A549 (cell line): ENCODE measurements around the gene NUDT6.

Experiments
- CBX2 ChIP-seq: fragments of 200-600 bp; sonication (generic); IDR thresholded peaks from 2 replicates; pipeline ENCODE4 v1.6.1; 2016; ENCODE audit warnings: low read depth, mild to moderate bottlenecking, borderline replicate concordance
- CEBPB ChIP-seq, 2 experiments: fragments of >200 bp in 1 of 2; sonication (Bioruptor Twin) in 1 of 2; formaldehyde crosslinking in 1 of 2; IDR thresholded peaks; 2 replicates each; pipeline ENCODE4 v1.6.1; 2012 to 2016
- EP300 ChIP-seq, 2 experiments: fragments of >200 bp; sonication (Bioruptor Twin); formaldehyde crosslinking; IDR thresholded peaks; 2 replicates in 1 of 2; 3 replicates in 1 of 2; pipeline ENCODE4 v1.6.1; 2016 to 2017
- FOXS1 ChIP-seq: fragments of 250-450 bp; sonication (Bioruptor Pico); IDR thresholded peaks from 2 replicates; pipeline ENCODE4 v1.5.0; 2020; ENCODE audit warnings: mild to moderate bottlenecking, moderate library complexity
- KDM1A ChIP-seq: fragments of 200-600 bp; sonication (generic); IDR thresholded peaks from 2 replicates; pipeline ENCODE4 v1.6.1; 2016; ENCODE audit warnings: low read depth, mild to moderate bottlenecking
- MAZ ChIP-seq: fragments of 150-350 bp; IDR thresholded peaks from 2 replicates; pipeline ENCODE4 v1.6.1; 2014; ENCODE audit warnings: antibody characterized with exemption, low read depth, low read length, borderline replicate concordance
- NFE2L2 ChIP-seq: fragments of 150-350 bp; conservative IDR thresholded peaks from 2 replicates; pipeline ENCODE4 v1.6.1; 2014; ENCODE audit warnings: low read length
- NPAS2 ChIP-seq: fragments of 250-450 bp; sonication (Bioruptor Pico); IDR thresholded peaks from 2 replicates; pipeline ENCODE4 v1.8.0; 2022; ENCODE audit warnings: mild to moderate bottlenecking, moderate library complexity, borderline replicate concordance
- ZNF302 ChIP-seq: fragments of 250-450 bp; sonication (Bioruptor Pico); IDR thresholded peaks from 2 replicates; pipeline ENCODE4 v1.9.0; 2021; ENCODE audit warnings: inconsistent platforms, mild to moderate bottlenecking, moderate library complexity
- TF ChIP-seq, protein P1 (sequence below): fragments of >200 bp; sonication (Bioruptor Twin); formaldehyde crosslinking; IDR thresholded peaks from 3 replicates; pipeline ENCODE4 v1.5.1; 2016
- TF ChIP-seq, protein P2 (sequence below): IDR thresholded peaks from 2 replicates; pipeline ENCODE4 v1.6.1; 2012
- TF ChIP-seq, protein P3 (sequence below): fragments of 450-650 bp; IDR thresholded peaks from 2 replicates; pipeline ENCODE4 v1.6.1; 2014; ENCODE audit warnings: antibody characterized with exemption

DNA sequence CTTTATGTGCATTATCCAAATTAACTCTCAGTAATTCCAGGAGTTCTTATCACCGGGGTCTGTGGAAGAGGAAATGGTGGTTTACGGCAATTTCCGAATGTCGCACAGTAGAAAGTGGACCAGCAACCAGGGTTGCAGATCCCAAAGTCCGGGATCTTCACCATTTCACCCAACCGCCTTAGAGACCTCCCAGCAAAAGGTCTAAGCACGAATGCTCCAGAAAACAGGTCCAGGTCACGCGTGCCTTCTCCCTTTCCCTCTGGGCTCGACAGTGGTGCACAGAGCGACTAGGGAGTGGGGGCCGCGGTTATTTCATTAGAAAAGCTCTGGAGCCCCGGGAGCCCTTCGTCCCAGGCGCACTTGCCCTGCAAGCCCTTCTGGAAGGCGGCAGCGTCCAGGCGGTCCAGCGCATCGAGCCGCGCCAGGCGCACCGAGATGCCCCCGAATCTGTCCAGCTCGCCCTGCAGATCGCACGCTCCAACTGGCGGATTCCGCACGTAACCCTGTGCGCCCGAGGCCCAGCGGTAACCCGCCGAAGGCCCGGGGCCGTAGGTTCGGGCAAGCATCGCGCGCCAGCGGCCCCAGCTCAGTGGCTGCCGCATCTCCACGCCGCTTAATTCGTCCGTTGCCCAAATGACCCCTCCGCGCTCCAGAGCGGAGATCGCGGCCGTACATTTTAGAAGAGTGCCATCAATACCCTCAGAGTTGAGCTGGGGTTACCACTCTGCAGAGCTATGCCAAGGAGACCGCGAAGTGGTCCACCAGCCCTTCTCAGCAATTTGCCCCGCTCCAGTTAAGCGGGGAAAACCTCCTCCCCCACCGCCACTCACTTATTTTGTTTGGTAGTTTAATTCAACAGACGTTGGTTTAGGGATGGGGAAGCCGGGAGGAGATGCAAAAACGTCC lies at the start of gene NUDT6:
- TF ChIP-seq, protein P1, sequence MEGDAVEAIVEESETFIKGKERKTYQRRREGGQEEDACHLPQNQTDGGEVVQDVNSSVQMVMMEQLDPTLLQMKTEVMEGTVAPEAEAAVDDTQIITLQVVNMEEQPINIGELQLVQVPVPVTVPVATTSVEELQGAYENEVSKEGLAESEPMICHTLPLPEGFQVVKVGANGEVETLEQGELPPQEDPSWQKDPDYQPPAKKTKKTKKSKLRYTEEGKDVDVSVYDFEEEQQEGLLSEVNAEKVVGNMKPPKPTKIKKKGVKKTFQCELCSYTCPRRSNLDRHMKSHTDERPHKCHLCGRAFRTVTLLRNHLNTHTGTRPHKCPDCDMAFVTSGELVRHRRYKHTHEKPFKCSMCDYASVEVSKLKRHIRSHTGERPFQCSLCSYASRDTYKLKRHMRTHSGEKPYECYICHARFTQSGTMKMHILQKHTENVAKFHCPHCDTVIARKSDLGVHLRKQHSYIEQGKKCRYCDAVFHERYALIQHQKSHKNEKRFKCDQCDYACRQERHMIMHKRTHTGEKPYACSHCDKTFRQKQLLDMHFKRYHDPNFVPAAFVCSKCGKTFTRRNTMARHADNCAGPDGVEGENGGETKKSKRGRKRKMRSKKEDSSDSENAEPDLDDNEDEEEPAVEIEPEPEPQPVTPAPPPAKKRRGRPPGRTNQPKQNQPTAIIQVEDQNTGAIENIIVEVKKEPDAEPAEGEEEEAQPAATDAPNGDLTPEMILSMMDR, result no peak
- TF ChIP-seq, protein P2, sequence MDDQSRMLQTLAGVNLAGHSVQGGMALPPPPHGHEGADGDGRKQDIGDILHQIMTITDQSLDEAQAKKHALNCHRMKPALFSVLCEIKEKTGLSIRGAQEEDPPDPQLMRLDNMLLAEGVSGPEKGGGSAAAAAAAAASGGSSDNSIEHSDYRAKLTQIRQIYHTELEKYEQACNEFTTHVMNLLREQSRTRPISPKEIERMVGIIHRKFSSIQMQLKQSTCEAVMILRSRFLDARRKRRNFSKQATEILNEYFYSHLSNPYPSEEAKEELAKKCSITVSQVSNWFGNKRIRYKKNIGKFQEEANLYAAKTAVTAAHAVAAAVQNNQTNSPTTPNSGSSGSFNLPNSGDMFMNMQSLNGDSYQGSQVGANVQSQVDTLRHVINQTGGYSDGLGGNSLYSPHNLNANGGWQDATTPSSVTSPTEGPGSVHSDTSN, result 0 out of 2 replicates have a peak, but pooled peaks have one; percentile 17
- TF ChIP-seq ZNF302, result no peak
- TF ChIP-seq, protein P3, sequence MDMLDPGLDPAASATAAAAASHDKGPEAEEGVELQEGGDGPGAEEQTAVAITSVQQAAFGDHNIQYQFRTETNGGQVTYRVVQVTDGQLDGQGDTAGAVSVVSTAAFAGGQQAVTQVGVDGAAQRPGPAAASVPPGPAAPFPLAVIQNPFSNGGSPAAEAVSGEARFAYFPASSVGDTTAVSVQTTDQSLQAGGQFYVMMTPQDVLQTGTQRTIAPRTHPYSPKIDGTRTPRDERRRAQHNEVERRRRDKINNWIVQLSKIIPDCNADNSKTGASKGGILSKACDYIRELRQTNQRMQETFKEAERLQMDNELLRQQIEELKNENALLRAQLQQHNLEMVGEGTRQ, result no peak
- TF ChIP-seq MAZ, result no peak
- no peak for TF ChIP-seq CBX2
- no peak for TF ChIP-seq EP300 (IDR thresholded peaks at IDR 0.05)
- no peak for TF ChIP-seq CEBPB (IDR thresholded peaks at IDR 0.05)
- TF ChIP-seq NPAS2 (CRISPR knock-in tag), result no peak
- no peak for TF ChIP-seq FOXS1 (CRISPR knock-in tag)
- no peak for TF ChIP-seq KDM1A
- TF ChIP-seq NFE2L2, result no peak
